B cell (primary cell): ENCODE results near the gene POP5. TPM values are rescaled to one million over a fixed set of nuclear protein-coding genes. Genes with fewer than 3 reads are reported as not detected.

Experiments used
- ATAC-seq: fragments of 200-7000 bp; cut with Tn5 transposase; one replicate; pipeline ENCODE4 v1.10.0; 2021; ENCODE audit warnings: low read depth, mild to moderate bottlenecking, moderate number of reproducible peaks, moderate library complexity
- CTCF ChIA-PET: fragments of 350-600 bp; sonication (Branson Sonifier 250); formaldehyde crosslinking; loops from one replicate; lab custom pipeline; 2021; ENCODE audit warnings: antibody characterized with exemption, inconsistent platforms; lab: Charles Lee
- POLR2A ChIA-PET: fragments of 350-600 bp; sonication (Branson Sonifier 250); formaldehyde crosslinking; loops from one replicate; lab custom pipeline; 2021; ENCODE audit warnings: antibody characterized with exemption; lab: Charles Lee
- DNase-seq: peaks from one replicate; pipeline ENCODE4 v3.0.0; 2013
- H2AFZ ChIP-seq: 2 replicates; pipeline ENCODE4 v1.6.1; 2012; ENCODE audit warnings: mild to moderate bottlenecking, low read depth, low read length; ENCODE audit not compliant: insufficient read depth, poor library complexity, severe bottlenecking
- H3K27ac ChIP-seq, 2 donors: 1 replicate in 1 of 2; 2 replicates in 1 of 2; pipeline ENCODE4 v1.5.1; 2012 to 2013; ENCODE audit warnings: low read length in 2 of 2, mild to moderate bottlenecking in 2 of 2, moderate library complexity in 1 of 2
- H3K27me3 ChIP-seq, 4 experiments: fragments of 200-600 bp in 1 of 4; sonication (generic) in 1 of 4; replicated peaks in 1 of 4; 1 replicate in 2 of 4; 2 replicates in 2 of 4; pipeline versions ENCODE4 v1.6.1 to v1.7.0; 2013 to 2016; ENCODE audit warnings: low read length in 3 of 4, mild to moderate bottlenecking in 2 of 4, mixed read lengths in 1 of 4, moderate library complexity in 1 of 4; ENCODE audit not compliant: insufficient read depth in 4 of 4, control insufficient read depth in 3 of 4; ENCODE audit errors: control extremely low read depth in 1 of 4
- H3K36me3 ChIP-seq, 2 experiments: replicated peaks in 1 of 2; 1 replicate in 1 of 2; 2 replicates in 1 of 2; pipeline versions ENCODE4 v1.6.1 to v1.7.1; 2013; ENCODE audit warnings: low read length in 1 of 2; ENCODE audit not compliant: insufficient read depth in 2 of 2, control insufficient read depth in 1 of 2; ENCODE audit errors: control extremely low read depth in 1 of 2, extremely low read depth in 1 of 2
- H3K4me1 ChIP-seq, 2 donors: fragments of 200-600 bp in 1 of 2; sonication (generic) in 1 of 2; 1 replicate in 1 of 2; 2 replicates in 1 of 2; pipeline versions ENCODE4 v1.5.1 to v1.6.1; 2013 to 2017; ENCODE audit warnings: low read length in 2 of 2; ENCODE audit not compliant: control insufficient read depth in 2 of 2, insufficient read depth in 2 of 2
- H3K4me2 ChIP-seq: replicated peaks from 2 replicates; pipeline ENCODE3; 2012; ENCODE audit warnings: mild to moderate bottlenecking, low read depth, low read length; ENCODE audit not compliant: poor library complexity, severe bottlenecking
- H3K4me3 ChIP-seq, 5 experiments: fragments of 200-600 bp in 1 of 5; sonication (generic) in 1 of 5; 1 replicate in 3 of 5; 2 replicates in 2 of 5; pipeline versions ENCODE4 v1.5.1 to v1.7.0; 2011 to 2016; ENCODE audit warnings: low read length in 4 of 5, mild to moderate bottlenecking in 4 of 5, low read depth in 2 of 5, control low read depth in 1 of 5, moderate library complexity in 1 of 5; ENCODE audit not compliant: insufficient read depth in 1 of 5; ENCODE audit errors: control extremely low read depth in 1 of 5, extremely low read depth in 1 of 5
- H3K79me2 ChIP-seq: fragments of 200-600 bp; sonication (generic); one replicate; pipeline ENCODE4 v1.6.0; 2016; ENCODE audit warnings: low read length; ENCODE audit not compliant: control insufficient read depth, insufficient read depth
- H3K9ac ChIP-seq: fragments of 200-600 bp; sonication (generic); 2 replicates; pipeline ENCODE4 v1.6.1; 2017; ENCODE audit warnings: mild to moderate bottlenecking, low read length, moderate library complexity
- H3K9me3 ChIP-seq, 3 donors: one replicate each; pipeline versions ENCODE4 v1.6.1 to v1.7.1; 2013; ENCODE audit warnings: low read length in 2 of 3; ENCODE audit not compliant: control insufficient read depth in 2 of 3, insufficient read depth in 1 of 3; ENCODE audit errors: control extremely low read depth in 1 of 3
- H4K20me1 ChIP-seq: 2 replicates; pipeline ENCODE4 v1.6.0; 2012; ENCODE audit warnings: mild to moderate bottlenecking, low read length; ENCODE audit not compliant: insufficient read depth, control insufficient read depth, poor library complexity, severe bottlenecking
- H3K27ac Mint-ChIP-seq: one replicate; pipeline ENCODE4 v1.8.0; 2021; ENCODE audit warnings: mixed read lengths
- H3K27me3 Mint-ChIP-seq: one replicate; pipeline ENCODE4 v1.8.0; 2021; ENCODE audit warnings: mixed read lengths
- H3K4me1 Mint-ChIP-seq: one replicate; pipeline ENCODE4 v1.8.0; 2021; ENCODE audit warnings: mixed read lengths
- H3K4me3 Mint-ChIP-seq: one replicate; pipeline ENCODE4 v1.8.0; 2021; ENCODE audit warnings: mixed read lengths
- H3K9me3 Mint-ChIP-seq: one replicate; pipeline ENCODE4 v1.8.0; 2022; ENCODE audit warnings: mixed read lengths; ENCODE audit not compliant: insufficient read depth
- CTCF ChIP-seq: fragments of 200-600 bp; IDR thresholded peaks from one replicate; pipeline ENCODE4 v1.8.0; 2022; ENCODE audit warnings: antibody characterized with exemption, mild to moderate bottlenecking
- EZH2 ChIP-seq: IDR thresholded peaks from 2 replicates; pipeline ENCODE4 v1.6.1; 2012; ENCODE audit warnings: borderline replicate concordance, low read depth, mild to moderate bottlenecking, moderate library complexity, low read length; ENCODE audit not compliant: insufficient read depth, poor library complexity, severe bottlenecking
- WGBS: methylation state at CpG from one replicate; pipeline ENCODE4 v1.1.5; 2013; ENCODE audit warnings: missing lambda C conversion rate; ENCODE audit not compliant: insufficient coverage; 5-methylcytosine and 5-hydroxymethylcytosine counted together
- intact Hi-C: fragments of 100-400 bp; cut with micrococcal nuclease; formaldehyde crosslinking; loops from one replicate; pipeline ENCODE4 v1.10.0; 2022
- polyA plus RNA-seq: library from polyadenylated mRNA; depleted of rRNA; stranded (reverse); fragments of >200 nt; gene quantifications from 2 replicates; pipeline ENCODE4 v1.2.3, GENCODE V29; 2012
- total RNA-seq, 2 donors: library from RNA; stranded (reverse); fragments of 120-200 nt in 1 of 2; gene quantifications; 1 replicate in 1 of 2; 2 replicates in 1 of 2; pipeline versions ENCODE4 v1.2.3 to v1.2.4, GENCODE V29; 2013 to 2022

POP5 gene
- total and polyA plus RNA-seq, 2 donors (not counting 1 experiment from before 2014, with no cell fraction given), result 60.6 to 107 TPM

DNA sequence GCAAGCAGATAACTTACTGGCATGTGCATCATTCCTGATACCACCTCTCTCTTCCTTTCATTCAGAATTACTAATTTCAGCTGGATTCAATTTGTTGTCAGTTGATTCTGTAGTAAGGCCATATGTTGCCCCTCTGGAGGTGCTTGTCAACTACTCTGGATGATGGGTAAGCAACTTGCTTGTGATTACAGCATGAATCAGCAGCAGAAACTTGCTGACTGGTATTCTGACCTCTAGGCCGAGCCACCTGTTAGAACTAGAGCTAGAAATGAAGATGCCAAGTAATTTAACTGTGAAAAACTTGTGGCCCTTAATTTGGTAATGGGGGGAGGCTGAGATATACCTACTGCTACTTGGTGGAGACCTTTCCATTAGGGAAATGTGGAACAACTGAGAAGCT, 41.9 kb downstream of the POP5 start:
- 83% methylated on average over 1 of the region's 1 CpG for WGBS
- Histone ChIP-seq H3K9me3 (no peaks in the 10 kb centered on the region), H3K4me2 (peak overlapping the region; percentile 68), H3K79me2 (peaks cover 100% of the 10 kb centered on the region), H3K36me3 (peaks cover 0 to 30% of the 10 kb centered on the region in 2 experiments), H2AFZ (no peak overlapping the region), H4K20me1 (peaks cover 98% of the 10 kb centered on the region), H3K9ac (no peak overlapping the region), H3K4me1 (peaks cover 44 to 50% of the 10 kb centered on the region in 2 donors), H3K27ac (peak overlapping the region in 1 of 2 donors; percentile 76), H3K27me3 (no peaks in the 10 kb centered on the region), H3K4me3 (peak overlapping the region in 1 of 5 experiments; percentile 4)
- TF ChIP-seq CTCF, result no peak
- TF ChIP-seq EZH2, result no peak
- ChIA-PET POLR2A (interaction anchor here (0.6 kb wide), 2 partner anchors 21 to 108 kb away, joined by 3 to 4 read pairs; no protein-coding TSS in a partner anchor), CTCF (interaction anchor here (1.5 kb wide), 1 partner anchor 43 kb away, joined by 3 read pairs; the partner anchor contains the start of gene DYNLL1)
- no peak for ATAC-seq
- peak overlapping the region; percentile 97 for H3K4me3 Mint-ChIP-seq
- H3K4me1 Mint-ChIP-seq, result peaks cover 61% of the 10 kb centered on the region
- no peaks in the 10 kb centered on the region for H3K9me3 Mint-ChIP-seq
- no peaks in the 10 kb centered on the region for H3K27me3 Mint-ChIP-seq
- no peak overlapping the region for H3K27ac Mint-ChIP-seq
- intact Hi-C loops, result no loop called here
- no peak for DNase-seq
